ENCODE results near the gene CARHSP1.

GRCh38 chr16:8832717-8833105 is 36.1 kb downstream of the CARHSP1 start:
- no peak for TF ChIP-seq CTCF (IDR thresholded peaks at IDR 0.05)
- TF ChIP-seq POLR2A (IDR thresholded peaks at IDR 0.05) = no peak
